Testis (tissue), 3 donors: Measurements from ENCODE around the gene RMRP. TPM values are rescaled to one million over a fixed set of nuclear protein-coding genes. Genes with fewer than 3 reads are reported as not detected.
"Not testable (repeated sequence)": the region's sequence is repeated elsewhere in the genome, so short reads cannot be mapped to it uniquely, and the experiment has no call there.

Experiments used
- DNase-seq: peaks from one replicate; pipeline ENCODE4 v3.0.0-alpha.2; 2019
- H3K27ac ChIP-seq, 2 donors: fragments of 200-600 bp; sonication (generic); one replicate each; pipeline ENCODE4 v1.5.1; 2019
- H3K27me3 ChIP-seq: fragments of 200-600 bp; sonication (generic); one replicate; pipeline ENCODE4 v1.5.1; 2019
- H3K36me3 ChIP-seq: fragments of 200-600 bp; sonication (generic); one replicate; pipeline ENCODE4 v1.5.1; 2017; ENCODE audit warnings: low read depth; ENCODE audit errors: missing control alignments
- H3K4me1 ChIP-seq: fragments of 200-600 bp; sonication (generic); one replicate; pipeline ENCODE4 v1.5.1; 2019
- H3K4me3 ChIP-seq, 2 donors: fragments of 200-600 bp; sonication (generic); one replicate each; pipeline ENCODE4 v1.5.1; 2017 to 2019
- H3K9me3 ChIP-seq: fragments of 200-600 bp; sonication (generic); one replicate; pipeline ENCODE4 v1.5.1; 2017
- POLR2A ChIP-seq: fragments of 450-650 bp; IDR thresholded peaks from one replicate; pipeline ENCODE4 v1.6.1; 2017; ENCODE audit warnings: antibody characterized with exemption, mild to moderate bottlenecking, moderate library complexity
- WGBS, 2 donors: methylation state at CpG; one replicate each; pipeline ENCODE4 v1.1.5; 2018; 5-methylcytosine and 5-hydroxymethylcytosine counted together
- intact Hi-C: fragments of 100-400 bp; cut with DNase I; formaldehyde crosslinking; loops from one replicate; pipeline ENCODE4 v1.15.1; 2023; ENCODE audit warnings: low total_unique reads
- polyA plus RNA-seq: library from polyadenylated mRNA; stranded (reverse); fragments of 350-450 nt; fragmentation: Illumina TruSeq; extraction: RNeasy Lipid Tissue Mini Kit (QIAGEN cat#74804); gene quantifications from one replicate; pipeline ENCODE4 v1.2.3, GENCODE V29; 2014; ENCODE audit warnings: low read depth, low replicate concordance; ENCODE audit not compliant: insufficient read depth
- total RNA-seq, 2 donors: library from RNA; depleted of rRNA; stranded (reverse); fragments of >200 nt; gene quantifications; one replicate each; pipeline ENCODE4 v1.2.3, GENCODE V29; 2016
- TF ChIP-seq, protein P1 (sequence below), 3 experiments: fragments of 450-650 bp in 2 of 3; fragments of 200-600 bp in 1 of 3; sonication (generic) in 1 of 3; IDR thresholded peaks; one replicate each; pipeline ENCODE4 v1.5.1; 2016 to 2019; ENCODE audit warnings: antibody characterized with exemption in 3 of 3, mild to moderate bottlenecking in 2 of 3, moderate library complexity in 1 of 3

Gene RMRP
- total and polyA plus RNA-seq, 3 donors from 2014 or later: 4,421 to 15,053 TPM; not detected in 1

DNA sequence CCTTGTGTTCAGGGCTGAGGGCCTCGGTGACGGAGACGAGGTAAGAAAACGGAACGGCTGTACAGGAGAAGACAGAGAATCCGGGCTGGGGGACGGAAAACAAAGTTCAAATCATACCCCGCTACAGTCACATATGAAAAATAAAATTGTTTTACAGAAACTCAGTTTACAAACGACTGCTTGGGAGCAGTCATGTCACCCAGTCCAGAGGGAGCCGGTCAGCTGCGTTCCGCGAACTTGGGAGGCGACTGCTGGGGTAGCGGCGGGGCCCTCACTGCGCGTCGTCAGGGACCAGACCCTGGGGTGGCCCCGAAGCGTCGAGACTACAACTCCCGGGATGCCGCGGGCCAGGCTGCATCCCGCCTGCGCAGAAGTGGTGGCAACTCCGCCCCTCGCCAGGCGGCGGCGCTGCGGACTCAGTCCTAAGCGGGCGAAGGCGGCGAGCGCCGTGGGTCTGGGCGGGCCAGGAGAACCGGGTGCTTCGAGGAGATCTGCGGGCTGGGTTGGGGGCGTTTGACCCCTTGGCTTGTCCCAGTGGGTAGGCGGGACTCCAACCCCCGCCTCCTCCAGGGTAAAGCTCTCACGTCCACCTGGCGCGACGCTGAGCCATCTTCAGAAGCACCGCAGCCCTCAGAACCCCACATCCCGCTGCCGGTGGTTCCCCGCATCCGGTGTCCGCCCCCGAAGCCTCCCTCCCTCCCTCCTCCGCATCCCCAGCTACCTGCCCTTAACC lies 11.1 kb downstream of the RMRP start:
- TF ChIP-seq, protein P1, sequence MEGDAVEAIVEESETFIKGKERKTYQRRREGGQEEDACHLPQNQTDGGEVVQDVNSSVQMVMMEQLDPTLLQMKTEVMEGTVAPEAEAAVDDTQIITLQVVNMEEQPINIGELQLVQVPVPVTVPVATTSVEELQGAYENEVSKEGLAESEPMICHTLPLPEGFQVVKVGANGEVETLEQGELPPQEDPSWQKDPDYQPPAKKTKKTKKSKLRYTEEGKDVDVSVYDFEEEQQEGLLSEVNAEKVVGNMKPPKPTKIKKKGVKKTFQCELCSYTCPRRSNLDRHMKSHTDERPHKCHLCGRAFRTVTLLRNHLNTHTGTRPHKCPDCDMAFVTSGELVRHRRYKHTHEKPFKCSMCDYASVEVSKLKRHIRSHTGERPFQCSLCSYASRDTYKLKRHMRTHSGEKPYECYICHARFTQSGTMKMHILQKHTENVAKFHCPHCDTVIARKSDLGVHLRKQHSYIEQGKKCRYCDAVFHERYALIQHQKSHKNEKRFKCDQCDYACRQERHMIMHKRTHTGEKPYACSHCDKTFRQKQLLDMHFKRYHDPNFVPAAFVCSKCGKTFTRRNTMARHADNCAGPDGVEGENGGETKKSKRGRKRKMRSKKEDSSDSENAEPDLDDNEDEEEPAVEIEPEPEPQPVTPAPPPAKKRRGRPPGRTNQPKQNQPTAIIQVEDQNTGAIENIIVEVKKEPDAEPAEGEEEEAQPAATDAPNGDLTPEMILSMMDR (IDR thresholded peaks at IDR 0.05): peak; percentile 92 to 98 (median 94)
- peak; percentile 50 for TF ChIP-seq POLR2A
- no peaks in the 10 kb centered on the region for H3K27me3 ChIP-seq
- H3K9me3 ChIP-seq: no peaks in the 10 kb centered on the region
- H3K36me3 ChIP-seq: no peaks in the 10 kb centered on the region
- peaks cover 4% of the 10 kb centered on the region for H3K4me1 ChIP-seq
- intact Hi-C loops: no loop called here
- H3K27ac ChIP-seq: peak overlapping the region; percentile 40 to 75
- peak; percentile 95 for DNase-seq
- peak overlapping the region; percentile 66 to 68 for H3K4me3 ChIP-seq
- WGBS, 2 donors: 1% methylated on average over 14 to 53 of the region's 58 CpGs

- 1 to 2% methylated on average over 11 of the region's 11 CpGs for WGBS, 2 donors
- H3K36me3 ChIP-seq: no peaks in the 10 kb centered on the region
- H3K9me3 ChIP-seq: no peaks in the 10 kb centered on the region
- no peaks in the 10 kb centered on the region for H3K27me3 ChIP-seq
- H3K4me3 ChIP-seq: peak overlapping the region; percentile 66 to 68
- H3K27ac ChIP-seq: peak overlapping the region; percentile 40 to 75
- peak; percentile 50 for DNase-seq
- intact Hi-C loops: no loop called here
- TF ChIP-seq, protein P1 (IDR thresholded peaks at IDR 0.05): no peak
- no peak for TF ChIP-seq POLR2A
- H3K4me1 ChIP-seq: peaks cover 4% of the 10 kb centered on the region
Measured at GRCh38 chr9:35646153-35646532, 11.7 kb downstream of the RMRP start.

DNA sequence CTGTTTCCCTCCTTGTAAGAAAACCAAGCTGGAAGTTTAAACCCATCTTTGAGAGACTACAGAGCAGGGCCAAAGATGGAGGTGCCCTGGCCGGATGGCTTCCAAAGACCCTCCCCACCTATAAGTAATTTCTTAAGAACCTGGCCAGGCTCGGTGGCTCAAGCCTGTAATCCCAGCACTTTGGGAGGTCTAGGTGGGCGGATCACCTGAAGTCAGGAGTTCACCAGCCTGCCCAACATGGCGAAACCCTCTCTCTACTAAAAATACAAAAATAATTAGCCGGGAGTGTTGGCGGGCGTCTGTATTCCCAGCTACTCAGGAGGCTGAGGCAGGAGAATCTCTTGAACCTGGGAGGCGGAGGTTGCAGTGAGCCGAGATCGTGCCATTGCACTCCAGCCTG lies 12.1 kb downstream of the RMRP start:
- WGBS, 2 donors: 20 to 37% methylated on average over 10 of the region's 10 CpGs
- H3K4me3 ChIP-seq: peak overlapping the region in 1 of 2 donors; percentile 66

DNA sequence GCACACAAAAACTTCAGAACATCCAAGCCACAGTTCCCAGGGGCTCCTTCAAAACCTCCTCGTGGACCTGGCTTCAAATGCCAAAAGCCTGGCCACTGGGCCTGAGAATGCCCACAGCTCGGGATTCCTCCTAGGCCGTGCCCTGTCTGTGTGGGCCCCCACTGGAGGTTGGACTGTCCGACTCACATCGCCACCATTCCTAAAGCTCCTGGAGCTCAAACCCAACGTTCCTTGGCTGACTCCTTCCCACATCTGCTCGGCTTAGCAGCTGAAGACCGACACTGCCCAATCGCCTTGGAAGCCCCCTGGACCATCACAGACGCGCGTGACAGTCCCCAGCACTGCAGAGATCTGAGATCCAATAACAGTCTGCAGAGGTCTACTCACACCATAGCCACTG lies 14.8 kb downstream of the RMRP start:
- Histone ChIP-seq H3K27me3 (no peaks in the 10 kb centered on the region), H3K4me3 (no peak overlapping the region), H3K4me1 (peaks cover 4% of the 10 kb centered on the region), H3K9me3 (no peaks in the 10 kb centered on the region), H3K27ac (no peak overlapping the region), H3K36me3 (no peaks in the 10 kb centered on the region)
- intact Hi-C loops: no loop called here
- no peak for TF ChIP-seq POLR2A
- TF ChIP-seq, protein P1 (IDR thresholded peaks at IDR 0.05): no peak
- WGBS, 2 donors: 89 to 94% methylated on average over 11 to 12 of the region's 12 CpGs
- DNase-seq: no peak

More for the DNA sequence above, 12.1 kb downstream of the RMRP start:
- intact Hi-C loops, DNase-seq, H3K36me3 ChIP-seq, H3K27me3 ChIP-seq, H3K9me3 ChIP-seq, H3K4me1 ChIP-seq: not testable (repeated sequence)
- H3K27ac ChIP-seq: peak overlapping the region in 1 of 2 donors; percentile 40

- 87 to 96% methylated on average over 3 of the region's 3 CpGs for WGBS, 2 donors
- H3K9me3 ChIP-seq: not testable (repeated sequence)
Measured at GRCh38 chr9:35641478-35641877, 16.3 kb downstream of the RMRP start.

GRCh38 chr9:35640431-35640830 lies 17.4 kb downstream of the RMRP start:
- DNase-seq, H3K4me3 ChIP-seq, H3K4me1 ChIP-seq, H3K9me3 ChIP-seq, intact Hi-C loops, H3K36me3 ChIP-seq, H3K27me3 ChIP-seq, H3K27ac ChIP-seq: not testable (repeated sequence)
- WGBS, 2 donors: 96 to 97% methylated on average over 15 of the region's 15 CpGs

More at GRCh38 chr9:35641478-35641877, 16.3 kb downstream of the RMRP start:
- H3K36me3 ChIP-seq, H3K27ac ChIP-seq, intact Hi-C loops, H3K27me3 ChIP-seq, H3K4me1 ChIP-seq, H3K4me3 ChIP-seq, DNase-seq: not testable (repeated sequence)
